ENCODE measurements around the gene LRP1B.
"Not testable (repeated sequence)": the region's sequence is repeated elsewhere in the genome, so short reads cannot be mapped to it uniquely, and the experiment has no call there.

LRP1B gene

DNA sequence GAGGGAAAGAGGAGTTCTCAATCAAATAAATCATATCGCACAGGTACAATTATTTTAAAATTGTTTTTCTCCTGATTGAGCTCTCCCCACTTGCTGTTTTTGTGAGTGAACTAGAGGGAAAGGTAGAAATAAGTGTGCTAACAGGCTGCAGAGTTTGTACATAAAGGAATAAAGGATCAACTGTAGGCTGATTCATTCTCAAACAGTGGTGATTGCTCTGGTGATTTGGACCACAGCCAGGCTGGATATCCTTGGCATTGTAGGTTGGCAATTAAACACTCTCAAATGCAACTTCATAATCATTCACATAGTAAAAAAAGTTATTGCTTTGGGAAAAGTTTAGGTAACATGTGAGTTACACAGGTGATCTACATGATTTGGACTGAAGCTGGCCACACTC is 29.8 kb downstream of the LRP1B start:
- no peak for DNase-seq

DNA sequence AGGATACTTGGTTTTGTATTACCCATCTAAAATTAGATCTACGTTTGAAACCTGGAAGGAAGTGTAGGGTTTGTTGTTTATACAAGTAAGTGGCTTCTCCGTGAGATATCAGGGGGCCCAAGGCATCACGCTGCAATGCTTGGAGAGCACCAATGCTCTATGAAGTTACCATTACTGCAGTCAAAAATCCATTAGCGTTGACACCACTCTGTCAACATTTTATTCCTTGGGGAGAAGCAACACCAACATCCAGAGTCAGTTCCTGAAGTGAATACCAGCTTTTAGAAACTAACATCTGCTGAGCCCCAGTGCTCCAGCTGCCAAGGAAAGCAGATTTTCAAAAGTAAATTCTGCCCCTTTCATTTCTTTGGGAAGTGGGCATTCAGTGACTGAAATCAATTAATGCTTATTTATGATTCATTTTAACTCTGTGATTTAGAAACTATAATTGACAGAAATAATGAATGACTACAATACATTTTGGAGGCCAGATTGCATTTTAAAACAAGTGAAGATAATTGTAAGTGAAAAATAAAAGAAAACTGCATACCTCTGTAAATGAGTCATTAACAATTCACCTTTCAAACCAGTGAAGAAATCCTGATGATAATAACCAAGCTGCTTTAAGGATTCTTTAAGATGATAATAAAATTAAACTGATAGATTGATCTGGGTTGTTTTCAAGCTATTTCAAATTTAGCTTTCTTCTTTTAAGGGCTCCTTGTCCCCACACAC is 30.5 kb downstream of the LRP1B start:
- DNase-seq, result no peak

DNA sequence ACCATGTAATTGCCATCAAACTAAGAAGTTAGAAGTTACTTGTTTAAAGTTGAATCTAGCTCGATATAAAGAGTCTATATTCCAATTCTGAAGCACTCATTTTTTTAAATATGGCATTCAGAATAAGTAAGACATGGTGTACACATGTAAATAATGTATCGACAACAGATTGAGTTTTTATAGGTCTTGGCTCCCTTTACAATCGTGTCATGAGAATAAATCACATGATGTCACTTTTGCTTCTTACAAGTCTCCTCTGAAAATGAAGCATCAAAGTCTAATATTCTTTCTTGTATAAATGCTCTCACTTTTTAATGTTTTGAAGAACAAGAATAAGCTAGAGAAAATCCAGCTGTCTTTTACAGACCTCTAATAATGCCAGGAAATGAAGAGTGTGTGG is 33.1 kb downstream of the LRP1B start:
- no peak for DNase-seq

DNA sequence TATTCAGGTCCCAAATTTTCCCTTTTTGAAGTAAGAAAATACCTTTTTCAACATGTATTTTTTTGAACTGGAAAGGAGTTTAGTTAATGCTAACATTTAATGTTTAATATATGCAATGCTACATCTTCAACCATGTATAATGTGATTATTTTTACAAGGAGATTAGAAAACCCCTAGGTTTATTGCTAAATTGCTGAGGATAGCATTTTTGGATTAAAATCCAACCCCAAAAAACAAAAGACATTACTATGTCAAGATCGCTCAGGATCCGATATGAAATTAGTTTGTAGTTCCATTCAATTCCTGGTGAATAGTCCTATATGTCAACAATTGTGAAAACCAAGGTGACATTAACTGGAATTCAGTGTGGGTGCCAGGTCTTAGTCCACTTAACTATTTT is 35.2 kb downstream of the LRP1B start:
- DNase-seq, result no peak

DNA sequence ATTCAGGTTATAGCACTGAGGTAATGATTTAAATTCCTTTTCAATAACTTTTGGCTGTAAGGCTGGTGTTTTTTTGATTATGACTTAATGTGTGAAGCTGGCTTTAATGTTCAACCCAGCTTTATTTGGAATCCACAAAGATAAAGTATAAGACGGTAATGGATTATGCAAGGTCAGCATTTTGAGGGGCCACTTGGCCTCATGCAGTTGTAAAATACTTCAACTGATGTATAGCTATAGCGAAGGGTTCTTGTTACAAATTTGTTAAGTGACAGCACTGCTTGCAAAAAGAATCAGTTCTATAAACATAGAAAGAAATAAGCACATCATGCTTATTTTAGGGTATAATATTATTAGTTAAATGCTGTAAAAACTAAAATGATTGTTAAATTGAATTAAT is 36.6 kb downstream of the LRP1B start:
- DNase-seq, result no peak

DNA sequence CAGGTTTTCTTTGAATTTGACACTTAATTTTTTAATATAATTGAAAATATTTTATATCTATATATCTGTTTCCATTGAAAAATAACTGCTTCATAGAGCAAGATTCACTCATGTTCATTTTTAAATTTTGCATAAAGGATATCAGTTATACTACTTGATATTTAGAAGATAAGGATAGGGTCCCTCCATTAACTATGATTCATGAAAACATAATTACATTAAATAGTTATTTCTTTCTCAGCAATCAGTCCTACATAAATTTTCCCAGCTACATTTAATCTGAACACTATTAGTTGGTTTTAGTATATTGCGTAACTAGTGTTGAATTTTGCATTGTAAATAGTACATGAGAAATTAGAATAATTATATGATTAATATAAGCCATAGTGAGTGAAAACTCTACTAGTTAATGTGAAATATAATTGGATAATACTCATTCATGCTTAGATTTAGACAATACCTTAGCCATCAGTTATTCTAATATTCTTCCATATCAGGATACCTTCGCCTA is 42.7 kb downstream of the LRP1B start:
- no peak for DNase-seq

DNA sequence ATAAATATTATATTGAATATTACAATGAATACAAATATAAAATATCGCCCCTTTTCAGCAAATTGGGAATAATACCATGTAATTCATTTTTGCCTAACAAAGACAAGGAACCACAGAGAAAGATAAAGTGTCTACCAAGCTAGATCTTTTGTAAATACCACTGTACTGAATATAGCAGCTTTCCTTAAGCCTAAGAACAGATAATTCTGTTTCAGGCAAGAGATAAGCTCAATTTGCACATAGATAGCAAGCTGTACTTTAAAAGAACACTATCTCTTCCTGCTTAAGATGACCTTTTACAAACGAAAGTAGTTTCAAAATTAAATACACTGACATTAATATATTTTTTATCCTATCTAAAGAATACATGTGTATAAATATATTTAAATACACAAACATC is 43.2 kb downstream of the LRP1B start:
- not testable (repeated sequence) for DNase-seq

DNA sequence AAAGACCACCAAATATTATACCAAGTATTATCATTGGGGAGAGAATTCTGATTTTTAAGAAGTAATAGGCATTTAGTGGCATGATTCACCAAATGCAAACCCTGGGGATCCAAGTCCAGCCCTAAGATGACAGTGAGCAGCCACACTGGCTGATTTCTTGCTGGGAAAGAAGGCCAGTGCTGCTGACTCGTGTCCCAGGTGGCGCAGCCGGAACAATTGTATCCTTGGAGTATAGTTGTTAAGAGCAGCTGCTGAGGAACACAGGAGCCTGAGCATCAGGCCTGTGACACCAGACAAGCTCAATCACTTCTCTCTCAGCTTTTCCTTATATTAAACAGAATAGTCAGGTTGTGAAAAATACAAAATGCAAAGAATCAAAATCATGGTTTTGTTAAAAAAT is 48.4 kb downstream of the LRP1B start:
- no peak for DNase-seq

DNA sequence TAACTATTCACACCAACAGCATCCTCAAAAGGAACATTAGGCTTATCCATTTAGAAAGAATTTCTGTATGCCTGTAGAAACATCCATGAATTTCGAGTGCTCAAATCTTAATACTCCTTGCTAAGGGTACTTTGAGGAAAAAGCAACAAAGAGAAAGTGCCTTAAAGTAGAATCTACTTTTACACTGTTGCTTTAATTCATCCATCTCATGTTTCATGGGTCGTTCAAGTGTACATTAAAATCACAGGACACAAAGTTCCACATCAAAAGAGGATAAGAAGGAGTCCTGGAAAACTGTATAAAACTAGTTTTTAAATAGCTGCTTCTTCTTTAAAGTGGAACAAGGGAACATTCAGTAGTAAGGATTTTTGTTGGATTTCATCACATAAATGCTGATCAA is 54.5 kb downstream of the LRP1B start:
- no peak for DNase-seq

DNA sequence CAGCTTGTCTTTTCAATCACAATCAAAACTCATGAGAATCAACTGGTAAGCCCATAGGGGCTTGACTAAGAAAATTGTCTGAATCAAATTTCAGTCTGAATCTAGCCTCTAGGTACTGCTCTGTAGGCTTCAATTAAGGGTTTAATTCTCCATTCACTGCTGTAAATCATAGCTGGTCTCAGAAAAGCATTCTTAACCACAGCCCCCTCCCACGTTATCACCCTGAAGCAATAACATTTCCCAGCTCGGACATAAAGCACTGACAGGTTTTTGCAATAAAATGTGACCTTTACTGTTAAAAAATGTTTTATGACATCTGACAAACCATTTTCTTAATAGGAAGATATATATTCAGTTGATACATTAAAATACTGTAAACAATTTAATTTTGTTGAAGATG is 55.0 kb downstream of the LRP1B start:
- no peak for DNase-seq

DNA sequence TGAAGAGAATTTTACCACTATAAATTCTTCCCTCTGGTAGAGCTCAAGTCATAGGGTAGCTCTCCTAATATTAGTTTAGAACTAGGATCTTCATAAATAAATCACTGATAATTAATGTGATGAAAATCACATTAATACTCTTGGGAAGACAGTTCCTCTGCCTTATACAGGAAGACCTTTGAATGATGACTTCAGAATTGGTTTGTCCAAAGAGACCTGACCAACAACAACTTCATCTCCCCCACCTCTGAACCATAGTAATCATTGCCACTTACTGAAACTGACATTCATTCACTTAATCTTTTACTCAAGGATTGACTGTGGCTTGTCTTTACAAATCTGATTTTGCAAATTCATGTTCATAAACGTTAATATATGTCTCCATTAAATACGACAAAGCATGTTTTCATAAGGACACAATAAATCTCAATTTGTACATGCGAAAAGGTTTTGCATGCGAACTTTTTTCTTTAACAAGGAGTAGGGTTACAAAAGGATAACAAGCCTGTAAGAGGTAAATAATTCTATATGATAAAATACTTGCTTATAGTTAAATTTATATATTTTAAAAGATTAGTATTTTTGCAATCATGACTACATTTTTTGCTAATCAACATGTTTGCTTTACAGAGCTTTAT is 61.4 kb downstream of the LRP1B start:
- DNase-seq, result no peak

DNA sequence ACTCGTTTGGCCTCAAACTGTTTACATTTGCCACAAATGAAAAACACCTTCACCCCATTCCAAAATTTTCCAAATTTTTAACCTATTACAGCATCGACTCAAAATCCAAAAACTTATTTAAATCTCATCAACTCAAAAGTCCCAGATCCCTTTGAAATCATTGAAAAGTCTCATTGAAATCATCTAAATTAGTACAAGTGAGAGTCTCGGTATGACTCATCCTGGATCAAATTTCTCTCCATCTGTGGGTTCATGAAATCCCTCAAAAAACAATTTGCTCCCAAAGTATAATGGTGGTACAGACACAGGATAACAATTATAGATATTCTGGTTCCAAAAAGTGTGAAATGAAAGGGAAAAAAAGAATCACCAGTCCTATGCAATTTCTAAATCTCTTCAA is 65.1 kb downstream of the LRP1B start:
- no peak for DNase-seq

DNA sequence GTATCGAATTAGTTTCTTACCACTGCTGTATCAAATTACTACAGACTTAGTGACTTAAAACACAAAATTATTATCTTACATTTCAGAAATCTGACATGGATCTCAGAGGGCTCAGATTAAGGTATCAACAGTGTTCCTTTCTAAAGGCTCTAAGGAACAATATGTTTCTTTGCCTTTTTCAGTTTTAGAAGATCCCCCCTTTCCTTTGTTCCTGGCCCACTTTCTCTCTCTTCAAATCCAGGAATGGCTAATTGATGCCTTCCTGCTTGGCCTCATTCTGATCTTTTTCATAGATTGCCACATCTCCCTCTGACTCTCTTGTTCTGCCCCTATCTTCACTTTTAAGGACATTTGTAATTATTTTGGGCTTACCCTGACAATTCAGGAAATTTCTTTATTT is 65.7 kb downstream of the LRP1B start:
- DNase-seq, result no peak

DNA sequence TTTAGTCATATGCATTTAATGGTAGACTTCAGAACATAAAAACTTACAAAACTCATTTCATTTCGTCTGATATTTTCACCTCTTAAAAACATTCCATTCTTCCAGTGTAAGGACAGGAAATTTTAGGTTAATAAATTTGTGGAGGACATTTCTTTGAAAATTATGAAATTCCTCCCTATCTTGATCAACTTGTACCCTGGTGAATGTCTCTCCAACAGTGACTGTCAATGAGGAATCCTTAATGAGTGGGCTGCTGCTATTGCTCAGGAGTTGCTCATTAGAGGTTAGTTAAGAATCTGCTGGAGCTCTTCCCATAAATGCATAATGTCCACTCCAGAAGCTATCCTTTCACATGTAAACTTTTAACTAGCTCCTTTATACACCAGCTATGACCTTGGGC is 69.1 kb downstream of the LRP1B start:
- DNase-seq, result no peak

DNA sequence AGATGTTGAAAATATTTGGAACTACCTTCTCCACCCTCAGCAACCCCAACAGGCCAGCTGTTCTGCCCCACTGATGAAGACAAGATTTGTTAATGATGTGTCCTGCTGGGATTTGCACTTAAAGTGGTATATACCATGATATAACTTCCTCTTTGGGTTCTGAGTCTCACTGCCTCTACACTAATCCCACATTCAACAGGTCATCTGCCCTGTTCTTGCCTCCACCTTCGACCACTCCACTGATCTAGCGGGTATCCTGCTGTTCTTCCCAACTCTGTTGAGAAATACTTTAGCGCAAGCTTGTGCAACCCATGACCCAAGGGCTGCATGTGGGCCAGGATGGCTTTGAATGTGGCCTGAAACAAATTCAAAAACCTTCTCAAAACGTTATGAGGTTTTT is 72.7 kb downstream of the LRP1B start:
- DNase-seq, result no peak

DNA sequence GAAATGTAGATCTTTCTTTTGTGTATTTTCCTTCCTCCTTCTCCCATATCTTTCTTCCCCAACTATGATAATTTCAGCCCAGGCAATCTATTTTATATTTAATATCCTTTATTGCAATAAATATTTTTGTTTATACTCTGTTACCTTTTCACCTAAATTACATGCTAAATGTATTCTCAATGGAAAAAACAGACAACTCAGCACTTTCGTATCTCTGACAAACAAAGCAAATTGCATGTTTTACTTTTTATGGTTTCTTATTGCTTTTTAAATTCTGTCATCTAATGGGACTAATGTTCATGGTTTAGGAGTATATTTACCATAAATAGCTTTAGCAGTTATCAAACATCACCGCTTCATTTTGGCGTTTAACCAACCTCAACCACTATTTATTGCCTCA is 74.0 kb downstream of the LRP1B start:
- no peak for DNase-seq

DNA sequence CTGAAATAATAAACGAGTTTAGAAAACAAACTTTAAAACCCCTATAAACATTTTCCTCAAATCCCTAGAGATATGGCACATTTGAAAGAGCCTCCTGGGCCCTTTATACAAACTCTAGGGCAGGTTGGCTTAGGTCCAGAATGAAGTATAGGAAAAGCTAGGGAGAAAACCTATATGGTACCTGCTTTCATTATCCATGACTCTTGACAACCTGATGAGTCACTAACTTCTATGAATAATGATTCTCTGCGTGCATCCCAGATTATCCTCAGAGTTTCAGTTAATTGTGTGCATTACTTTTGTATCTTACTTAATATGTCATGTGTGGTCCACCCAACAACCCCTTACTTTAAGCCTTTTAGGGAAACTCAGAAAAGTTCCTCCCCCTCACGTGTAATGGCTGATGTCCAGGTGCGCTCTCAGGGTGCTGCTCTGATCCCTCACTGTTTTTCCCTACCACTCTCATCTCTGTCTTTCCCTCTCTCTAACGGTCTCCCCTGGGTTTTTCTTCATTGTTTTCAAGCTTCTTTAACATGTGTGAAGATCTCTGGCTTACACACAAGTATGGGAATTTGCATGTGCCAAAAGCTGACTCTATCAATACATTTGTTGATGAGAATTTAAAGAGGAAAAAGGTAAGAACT is 78.5 kb downstream of the LRP1B start:
- no peak for DNase-seq

DNA sequence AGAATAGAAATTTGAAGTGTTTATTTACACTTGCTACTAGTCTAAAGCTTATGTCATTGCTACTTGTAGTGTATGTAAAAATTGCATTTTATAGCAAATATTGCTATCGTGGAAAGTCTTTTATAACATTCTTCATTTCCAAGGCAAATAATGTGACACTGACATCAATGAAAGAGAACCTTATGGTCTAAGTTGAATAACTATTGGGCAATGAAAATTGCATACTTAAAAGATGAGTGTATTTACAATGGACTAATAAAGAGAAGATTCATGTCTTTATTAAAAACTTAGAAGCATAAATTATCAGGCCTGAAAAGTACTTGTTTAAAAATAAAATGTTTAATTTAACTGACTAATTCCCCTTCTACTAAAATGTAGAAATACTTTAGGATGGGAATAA is 82.2 kb downstream of the LRP1B start:
- DNase-seq, result no peak

DNA sequence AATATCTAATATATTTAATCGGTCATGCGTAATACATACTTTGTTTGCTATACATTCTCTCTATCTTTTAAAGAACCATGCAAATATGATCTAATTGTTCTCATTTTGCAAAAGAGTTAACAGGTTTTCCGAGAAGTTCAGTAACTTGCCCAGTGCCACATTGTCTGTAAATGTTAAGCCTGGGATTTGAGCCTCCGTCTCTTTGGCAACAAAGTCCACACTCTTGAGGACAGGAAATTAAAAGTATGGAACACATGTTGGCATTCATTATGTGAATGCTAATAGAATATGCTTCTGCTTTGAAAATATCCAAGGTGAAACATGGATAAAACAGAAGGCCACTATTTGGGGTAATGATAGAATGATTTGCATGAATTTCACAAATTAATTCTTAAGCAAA is 85.2 kb downstream of the LRP1B start:
- no peak for DNase-seq

DNA sequence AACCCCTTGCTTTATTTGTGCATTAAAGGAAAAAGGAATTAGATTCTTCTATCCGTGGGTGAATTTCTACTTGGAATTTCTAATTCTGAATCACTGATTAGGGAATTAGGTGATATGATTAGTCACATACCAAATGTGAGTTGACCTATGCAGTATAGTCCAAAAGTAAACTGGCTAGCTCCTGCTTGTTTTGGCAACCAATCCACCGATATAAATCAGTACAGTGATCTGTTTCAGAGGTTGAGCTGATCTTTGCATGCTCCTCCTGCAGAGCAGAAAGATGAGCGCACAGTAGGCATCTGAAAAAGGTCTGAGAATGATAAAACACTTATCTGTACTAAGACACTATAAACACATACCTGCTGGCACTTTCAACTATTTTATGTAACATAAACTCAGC is 86.6 kb downstream of the LRP1B start:
- DNase-seq, result no peak

DNA sequence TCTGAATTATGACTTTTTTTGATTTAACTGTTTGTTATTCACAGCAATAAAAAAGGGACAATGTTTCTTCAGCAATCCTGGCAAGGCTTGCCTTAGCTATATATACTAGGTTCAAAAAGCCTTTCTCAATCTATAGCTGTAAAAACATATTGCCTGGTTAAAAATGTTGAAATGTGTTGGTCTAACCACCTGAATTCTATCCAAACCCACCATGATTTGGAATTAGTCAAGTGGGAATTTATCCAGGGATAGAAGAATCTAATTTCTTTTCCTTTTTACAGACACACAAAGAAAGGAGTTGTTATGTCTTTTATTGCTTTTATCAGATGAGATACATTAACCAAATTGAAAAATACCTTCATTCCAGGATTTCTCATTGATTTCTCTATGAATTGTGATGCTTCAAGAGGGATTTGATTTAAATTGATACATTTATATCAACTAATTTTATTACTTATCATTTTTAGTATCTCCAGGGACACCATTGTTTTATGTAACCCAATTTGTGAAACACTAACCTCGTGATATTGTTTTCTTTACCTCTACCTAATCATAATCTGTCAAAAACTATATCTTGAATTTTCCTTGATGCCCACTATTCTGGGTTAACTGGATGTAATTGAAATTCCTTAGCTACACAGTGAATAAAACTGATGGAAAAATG is 88.1 kb downstream of the LRP1B start:
- no peak for DNase-seq

DNA sequence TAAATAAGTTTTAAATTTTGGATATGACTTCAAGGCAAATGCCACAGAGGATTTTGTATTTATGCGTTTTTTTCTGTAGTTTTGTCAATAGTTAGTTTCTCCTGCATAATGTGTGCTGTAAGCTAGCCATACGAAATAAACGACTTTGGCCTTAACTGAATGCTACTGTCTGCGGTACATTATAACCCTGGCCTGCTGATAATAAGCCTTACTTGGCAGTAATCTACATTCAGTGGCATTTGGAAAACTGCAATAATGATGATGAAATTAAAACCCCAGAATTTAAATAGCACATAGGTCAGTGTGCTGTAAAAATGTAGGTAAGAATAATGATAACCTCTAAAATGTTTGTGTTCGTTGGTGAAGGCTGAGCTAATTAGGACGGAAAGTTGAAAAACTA is 88.8 kb downstream of the LRP1B start:
- no peak for DNase-seq

DNA sequence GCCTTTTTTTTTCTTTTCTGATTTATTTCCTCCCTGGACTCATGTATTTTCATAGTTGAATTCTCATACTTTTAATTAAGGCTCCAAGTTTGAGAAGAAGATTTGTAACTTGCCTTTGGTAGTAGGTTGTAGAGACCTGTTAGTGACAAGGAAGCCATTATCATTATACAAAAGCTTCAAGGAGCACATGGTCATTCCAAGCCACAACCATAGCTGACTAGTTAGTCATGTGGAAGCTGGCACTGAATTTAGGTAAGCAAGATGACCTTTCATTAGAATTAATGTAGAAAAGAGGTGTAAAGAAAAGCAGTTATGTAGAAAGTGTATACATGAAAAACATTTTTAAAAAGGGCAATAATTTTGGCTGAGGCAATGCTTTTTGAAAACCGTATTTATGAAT is 89.7 kb downstream of the LRP1B start:
- no peak for DNase-seq

DNA sequence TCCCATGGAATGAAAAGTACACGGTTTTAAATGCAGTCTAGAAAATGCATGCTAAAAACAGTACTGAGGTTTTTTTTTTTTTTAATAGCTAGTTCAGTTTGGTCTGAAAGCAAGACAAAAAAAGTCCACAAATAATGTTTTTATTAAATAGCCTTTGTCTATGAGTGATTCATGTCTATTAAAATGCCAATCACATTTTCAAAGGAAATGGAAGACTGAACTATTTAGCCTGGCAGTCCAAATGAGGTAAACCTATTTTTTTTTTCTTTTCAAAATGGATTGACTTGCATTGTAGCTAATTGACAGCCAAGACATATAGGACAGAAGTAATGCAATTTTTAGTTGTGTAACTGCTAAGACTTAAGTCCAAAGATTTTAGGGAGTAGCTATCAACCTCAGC is 90.3 kb downstream of the LRP1B start:
- no peak for DNase-seq

All from Kasumi-1 (cell line).